Smooth muscle cell of the brain vasculature (primary cell): Measurements from ENCODE around the gene CX3CR1.
"Not testable (repeated sequence)": the region's sequence is repeated elsewhere in the genome, so short reads cannot be mapped to it uniquely, and the experiment has no call there.

ENCODE experiments used
- DNase-seq: peaks from one replicate; pipeline ENCODE4 v3.0.0-alpha.2; 2012; ENCODE audit warnings: low read depth, low spot score

CX3CR1 gene

GRCh38 chr3:39267631-39268548, 11.9 kb downstream of the CX3CR1 start:
- no peak for DNase-seq

DNA sequence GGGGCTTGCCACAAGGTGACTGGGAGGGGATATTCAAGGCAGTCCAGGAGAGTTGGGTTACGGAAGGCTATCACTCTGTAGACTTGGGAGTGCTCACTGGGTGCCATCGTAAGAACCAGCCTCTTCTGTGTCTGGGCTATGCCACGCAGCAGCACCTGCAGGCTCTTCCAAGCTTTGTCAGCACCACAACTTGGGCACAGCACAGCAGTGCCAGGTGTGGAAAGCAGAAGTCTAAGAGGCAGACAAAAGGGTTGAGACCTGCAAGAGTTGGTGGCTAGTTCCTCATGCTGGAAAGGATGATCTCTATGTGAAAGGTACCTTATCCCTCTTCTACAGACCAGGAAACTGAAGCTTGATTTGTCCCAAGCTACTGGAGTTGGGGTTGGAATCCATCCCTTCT, 15.8 kb downstream of the CX3CR1 start:
- no peak for DNase-seq

DNA sequence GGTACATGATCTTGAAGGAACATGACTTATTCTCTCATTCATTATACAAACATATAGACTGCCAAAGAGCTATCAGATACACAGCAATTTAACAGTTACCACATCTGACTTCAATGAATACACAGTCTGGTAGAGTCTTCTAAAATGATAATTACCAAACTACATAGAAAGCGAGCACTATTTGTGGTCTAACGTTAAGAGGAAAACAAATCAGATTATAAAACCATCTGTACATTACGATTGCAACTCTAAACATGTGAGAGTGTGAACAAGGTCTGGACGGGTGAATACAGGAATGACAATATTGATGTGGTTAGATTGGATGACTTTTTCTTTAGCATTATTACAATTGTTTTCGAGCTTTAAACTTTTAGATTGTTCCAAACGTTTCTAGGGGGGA, 16.3 kb downstream of the CX3CR1 start:
- DNase-seq, result no peak

GRCh38 chr3:39262846-39263245, 17.0 kb downstream of the CX3CR1 start:
- no peak for DNase-seq

GRCh38 chr3:39261726-39262125, 18.1 kb downstream of the CX3CR1 start:
- DNase-seq, result no peak

DNA sequence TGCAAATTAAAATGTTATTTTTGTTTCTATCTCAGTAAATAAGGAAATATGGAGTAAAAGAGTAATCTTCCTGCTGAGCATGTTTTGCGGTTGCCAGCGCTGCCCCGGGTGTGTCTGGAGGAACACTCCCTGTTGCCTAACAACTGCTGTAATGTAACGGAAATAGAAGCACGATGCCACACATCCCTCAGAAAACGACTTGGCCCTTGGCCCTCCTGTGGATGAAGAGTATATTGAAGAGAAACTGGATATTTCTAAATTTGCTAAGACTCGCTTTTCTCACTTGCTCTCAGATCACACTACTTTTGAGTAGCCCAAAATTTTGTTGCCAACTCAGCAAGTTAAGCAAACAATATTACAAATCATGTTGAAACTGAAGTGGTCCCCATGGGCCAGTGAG, 18.9 kb downstream of the CX3CR1 start:
- DNase-seq, result peak; percentile 57

- DNase-seq, result no peak
Measured at GRCh38 chr3:39260318-39260717, 19.5 kb downstream of the CX3CR1 start.

DNA sequence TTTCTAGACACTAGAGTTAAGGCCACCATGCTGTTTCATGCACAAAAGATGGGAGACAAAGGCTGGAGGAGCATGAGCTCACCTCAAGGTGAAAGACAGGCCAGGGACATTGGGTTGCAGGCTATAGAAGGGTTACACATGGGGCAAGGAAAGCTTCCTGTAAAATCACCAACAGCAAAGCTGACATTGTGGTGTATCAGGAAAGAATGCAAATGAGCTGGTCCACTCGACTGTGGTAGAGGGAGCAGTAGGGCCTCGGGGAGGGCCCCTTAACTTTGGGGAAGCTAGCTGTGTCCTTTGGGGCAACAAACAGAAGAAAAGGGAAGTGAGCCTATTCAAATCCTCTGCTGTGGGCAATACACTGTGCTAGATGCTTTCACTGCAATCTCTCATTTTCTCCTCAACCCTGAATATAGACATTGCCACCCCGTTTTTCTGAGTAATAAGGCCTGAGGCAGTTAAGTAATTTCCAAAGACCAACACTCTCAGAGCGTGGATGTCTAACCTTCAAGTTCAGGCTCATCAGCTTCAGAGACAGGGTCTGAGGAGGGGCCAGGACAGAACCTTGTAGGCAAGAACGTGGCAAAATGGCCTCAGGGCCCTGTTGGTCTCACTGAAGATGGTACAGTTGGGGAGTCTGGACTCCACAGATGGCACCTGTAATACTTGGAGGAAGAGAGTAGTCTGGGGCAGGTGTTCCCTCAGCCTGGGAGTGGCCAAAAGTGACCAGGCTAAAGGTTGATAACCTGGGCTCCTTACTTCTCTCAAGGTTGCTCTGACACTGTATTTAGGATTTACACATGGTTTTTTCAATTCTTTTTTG, 24.1 kb downstream of the CX3CR1 start:
- DNase-seq, result no peak

- DNase-seq, result no peak
Measured at GRCh38 chr3:39254806-39255449, 24.9 kb downstream of the CX3CR1 start.

DNA sequence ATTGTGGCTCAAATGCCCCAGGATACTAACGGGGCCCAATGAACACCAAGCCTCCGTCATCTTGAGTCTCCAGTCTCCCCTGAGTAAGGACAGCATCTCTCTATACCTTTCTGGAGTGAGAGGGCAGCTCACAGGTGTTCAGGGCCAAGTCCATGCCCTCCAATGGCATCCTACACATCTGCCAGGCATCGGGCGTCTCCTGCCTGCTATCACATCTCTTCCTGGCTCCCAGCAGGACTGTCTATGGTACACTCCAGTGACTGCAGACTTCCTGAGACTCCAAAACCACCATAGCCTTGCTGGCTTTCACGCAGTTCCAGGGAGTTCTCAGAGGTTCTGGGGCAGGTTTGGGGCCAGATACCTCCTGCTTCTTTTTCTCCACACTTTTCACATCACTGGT, 28.3 kb downstream of the CX3CR1 start:
- DNase-seq, result no peak

- no peak for DNase-seq
Measured at GRCh38 chr3:39250116-39250747, 29.6 kb downstream of the CX3CR1 start.

GRCh38 chr3:39249453-39250115, 30.3 kb downstream of the CX3CR1 start:
- DNase-seq, result no peak

DNA sequence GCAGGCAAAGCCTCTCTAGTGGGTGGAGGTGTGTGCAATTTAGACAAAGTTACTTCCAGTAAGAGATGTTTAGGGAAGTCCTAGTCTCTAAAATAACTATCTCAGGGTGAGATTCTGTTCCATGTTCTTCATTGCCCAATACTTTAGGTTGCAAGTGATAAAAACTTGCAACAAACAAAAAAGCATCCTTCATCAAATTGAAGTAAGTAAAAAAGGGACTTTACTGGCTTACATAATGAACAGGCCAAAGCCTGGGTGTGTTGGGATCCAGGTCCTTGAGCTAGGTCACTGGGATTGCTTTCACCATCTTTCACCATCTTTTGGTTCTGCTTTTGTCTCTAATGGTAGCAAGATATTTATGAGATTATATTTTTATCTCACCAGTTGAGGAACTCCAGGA, 38.3 kb downstream of the CX3CR1 start:
- DNase-seq, result no peak

DNA sequence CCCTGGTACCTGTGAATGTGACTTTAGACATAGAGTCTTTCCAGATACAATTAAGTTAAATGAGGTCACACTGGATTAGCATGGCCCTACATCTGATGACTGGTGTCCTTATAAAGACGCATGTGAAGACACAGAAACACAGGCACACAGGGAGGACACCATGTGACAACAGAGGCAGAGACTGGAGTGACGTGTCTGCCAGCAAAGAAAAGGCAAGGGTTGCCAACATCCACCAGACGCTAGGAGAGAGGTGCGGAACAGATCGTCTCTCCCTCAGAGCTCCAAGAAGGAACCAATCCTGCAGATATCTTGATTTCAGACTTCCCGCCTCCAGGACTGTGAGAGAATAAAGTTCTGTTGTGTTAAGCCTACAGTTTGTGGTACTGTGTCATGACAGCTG, 42.8 kb downstream of the CX3CR1 start:
- no peak for DNase-seq

GRCh38 chr3:39234651-39235050, 45.2 kb downstream of the CX3CR1 start:
- DNase-seq, result no peak

- DNase-seq, result no peak
Measured at GRCh38 chr3:39232859-39233258, 47.0 kb downstream of the CX3CR1 start.

DNA sequence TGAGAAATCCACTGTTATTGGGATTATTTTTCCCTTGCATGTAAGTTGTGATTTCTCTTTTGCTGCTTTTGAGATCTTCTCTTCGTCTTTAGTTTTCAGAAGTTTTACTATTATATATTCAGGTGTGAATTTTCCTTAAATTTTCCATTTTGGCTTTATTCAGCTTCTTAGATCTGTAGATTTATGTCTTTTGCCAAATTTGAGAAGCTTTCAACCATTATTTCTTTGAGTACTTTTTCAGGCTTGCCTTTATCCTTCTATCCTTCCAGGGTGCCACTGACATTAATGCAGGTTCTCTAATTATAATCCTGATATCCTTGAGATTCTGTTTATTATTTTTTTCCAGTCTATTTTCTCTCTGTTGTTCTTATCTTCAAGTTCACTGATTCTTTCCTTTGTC, 49.4 kb downstream of the CX3CR1 start:
- no peak for DNase-seq

- no peak for DNase-seq
Measured at GRCh38 chr3:39228496-39228895, 51.3 kb downstream of the CX3CR1 start.

- DNase-seq, result not testable (repeated sequence)
Measured at GRCh38 chr3:39227596-39227995, 52.2 kb downstream of the CX3CR1 start.

- no peak for DNase-seq
Measured at GRCh38 chr3:39226106-39226741, 53.6 kb downstream of the CX3CR1 start.

DNA sequence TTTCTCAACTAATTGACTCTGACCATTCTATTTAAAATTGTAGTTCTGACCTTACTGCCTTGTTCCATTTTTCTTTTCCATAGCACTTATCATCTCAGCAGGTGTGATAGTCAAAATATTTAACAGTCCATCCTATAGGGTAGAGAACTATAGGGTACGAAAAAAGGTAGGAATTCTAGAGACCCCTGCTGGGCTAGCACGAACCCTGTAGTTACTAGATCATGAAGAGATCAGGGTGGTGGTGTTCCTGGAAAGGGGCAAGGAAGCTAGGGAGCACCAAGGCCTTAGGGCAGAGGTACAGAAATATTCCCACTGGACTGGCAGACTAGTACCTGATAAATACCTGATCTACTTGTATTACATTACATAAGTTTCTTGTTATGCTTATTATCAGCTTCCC, 55.5 kb downstream of the CX3CR1 start:
- no peak for DNase-seq
